HFF-Myc (cell line): ENCODE results near the gene RAPGEF5.

Source experiments
- DNase-seq: peaks from one replicate; pipeline ENCODE4 v3.0.0-alpha.2; 2011; ENCODE audit warnings: low read depth; ENCODE audit errors: extremely low read depth
- H3K4me3 ChIP-seq: replicated peaks from 2 replicates; pipeline ENCODE4 v1.5.1; 2011; ENCODE audit warnings: low read depth, mild to moderate bottlenecking, control low read depth, low read length
- TF ChIP-seq, protein P1 (sequence below): IDR thresholded peaks from 2 replicates; pipeline ENCODE4 v1.5.1; 2012; ENCODE audit warnings: mild to moderate bottlenecking, low read depth, low read length, control low read depth; ENCODE audit errors: missing control alignments

RAPGEF5 gene

DNA sequence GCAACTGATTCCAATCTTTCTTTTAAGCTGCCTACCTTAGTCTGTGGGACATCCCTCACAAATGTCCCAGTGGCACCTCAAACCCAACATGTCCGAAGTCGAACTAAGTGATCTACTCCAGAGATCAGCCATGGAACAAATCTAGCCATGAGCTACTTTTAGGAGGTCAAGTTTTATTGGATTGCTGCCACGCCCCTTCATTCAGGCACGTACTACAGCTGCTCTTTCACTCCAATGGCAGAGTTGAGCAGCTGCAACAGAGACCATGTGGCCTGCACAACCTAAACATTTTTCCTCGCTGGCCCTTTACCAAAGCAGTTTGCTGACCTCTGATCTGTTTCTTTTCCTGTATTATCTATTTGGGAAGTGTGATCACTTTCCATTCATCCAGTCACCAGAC, 218.8 kb downstream of the RAPGEF5 start:
- DNase-seq: no peak
- TF ChIP-seq, protein P1, sequence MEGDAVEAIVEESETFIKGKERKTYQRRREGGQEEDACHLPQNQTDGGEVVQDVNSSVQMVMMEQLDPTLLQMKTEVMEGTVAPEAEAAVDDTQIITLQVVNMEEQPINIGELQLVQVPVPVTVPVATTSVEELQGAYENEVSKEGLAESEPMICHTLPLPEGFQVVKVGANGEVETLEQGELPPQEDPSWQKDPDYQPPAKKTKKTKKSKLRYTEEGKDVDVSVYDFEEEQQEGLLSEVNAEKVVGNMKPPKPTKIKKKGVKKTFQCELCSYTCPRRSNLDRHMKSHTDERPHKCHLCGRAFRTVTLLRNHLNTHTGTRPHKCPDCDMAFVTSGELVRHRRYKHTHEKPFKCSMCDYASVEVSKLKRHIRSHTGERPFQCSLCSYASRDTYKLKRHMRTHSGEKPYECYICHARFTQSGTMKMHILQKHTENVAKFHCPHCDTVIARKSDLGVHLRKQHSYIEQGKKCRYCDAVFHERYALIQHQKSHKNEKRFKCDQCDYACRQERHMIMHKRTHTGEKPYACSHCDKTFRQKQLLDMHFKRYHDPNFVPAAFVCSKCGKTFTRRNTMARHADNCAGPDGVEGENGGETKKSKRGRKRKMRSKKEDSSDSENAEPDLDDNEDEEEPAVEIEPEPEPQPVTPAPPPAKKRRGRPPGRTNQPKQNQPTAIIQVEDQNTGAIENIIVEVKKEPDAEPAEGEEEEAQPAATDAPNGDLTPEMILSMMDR: no peak

DNA sequence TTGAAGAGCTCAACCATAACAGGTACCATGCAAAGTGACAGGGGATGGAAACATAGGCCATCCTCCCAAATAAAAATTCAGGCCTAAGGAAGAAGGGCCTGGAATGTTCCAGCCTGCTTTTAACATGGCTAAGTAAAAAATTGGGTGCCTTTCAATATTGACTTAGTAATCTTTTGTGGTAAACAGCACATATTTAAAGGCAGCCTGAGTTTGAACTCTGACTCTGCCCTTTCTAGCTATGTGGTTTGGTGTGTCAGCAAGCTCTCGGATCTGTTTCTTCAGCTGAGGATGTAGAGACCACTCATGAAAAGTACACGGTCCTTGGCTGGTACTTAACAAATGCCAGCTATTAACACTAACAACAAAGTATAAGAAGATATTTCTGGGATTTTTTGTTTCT, 219.5 kb downstream of the RAPGEF5 start:
- TF ChIP-seq, protein P1: no peak
- DNase-seq: no peak
- H3K4me3 ChIP-seq: no peak overlapping the region

More for the DNA sequence above, 218.8 kb downstream of the RAPGEF5 start:
- H3K4me3 ChIP-seq: no peak overlapping the region

DNA sequence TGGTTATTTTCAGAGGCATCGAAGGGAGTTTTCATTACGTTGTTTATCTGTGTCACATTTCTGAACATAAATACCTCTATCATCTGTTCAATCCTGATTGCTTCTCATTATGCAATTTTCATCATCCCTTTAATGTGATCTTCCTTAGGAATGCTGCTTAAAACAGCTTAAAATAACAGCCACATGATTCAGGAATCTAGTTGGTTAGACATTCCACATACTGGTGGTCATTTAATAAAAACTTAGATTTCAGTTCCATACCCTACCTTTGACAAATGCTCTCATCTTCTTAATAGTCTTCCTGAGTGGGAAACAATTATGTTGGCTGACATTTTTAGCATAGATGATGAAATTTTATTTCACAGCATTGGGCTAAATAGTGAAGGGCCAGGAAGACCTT, 219.9 kb downstream of the RAPGEF5 start:
- no peak for DNase-seq
- no peak overlapping the region for H3K4me3 ChIP-seq
- TF ChIP-seq, protein P1: no peak

GRCh38 chr7:22129819-22130580, 227.0 kb downstream of the RAPGEF5 start:
- DNase-seq: no peak
- TF ChIP-seq, protein P1: no peak
- H3K4me3 ChIP-seq: no peak overlapping the region

DNA sequence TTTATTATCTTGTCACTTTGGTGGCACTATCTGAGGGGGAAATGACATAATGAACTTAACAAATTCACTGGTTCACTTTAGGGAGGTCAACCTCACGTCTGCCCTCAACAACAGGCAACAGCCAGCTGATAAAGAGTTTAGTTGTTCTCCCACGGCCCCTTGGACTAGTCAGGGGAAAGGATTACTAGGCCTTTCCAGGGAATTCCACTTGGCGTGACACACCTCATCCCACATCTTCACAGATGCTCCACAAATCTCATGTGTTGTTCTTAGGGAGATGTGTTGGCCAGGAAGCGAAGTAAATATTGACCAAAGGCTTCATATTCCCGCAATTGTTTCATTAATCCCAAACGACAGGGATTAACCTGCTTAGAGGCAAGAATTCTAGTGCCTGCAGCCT, 227.8 kb downstream of the RAPGEF5 start:
- DNase-seq: no peak
- H3K4me3 ChIP-seq: no peak overlapping the region
- TF ChIP-seq, protein P1: no peak

GRCh38 chr7:22128528-22128920, 228.4 kb downstream of the RAPGEF5 start:
- TF ChIP-seq, protein P1: no peak
- no peak overlapping the region for H3K4me3 ChIP-seq
- DNase-seq: no peak

GRCh38 chr7:22127835-22128527, 229.0 kb downstream of the RAPGEF5 start:
- no peak for DNase-seq
- TF ChIP-seq, protein P1: no peak
- no peak overlapping the region for H3K4me3 ChIP-seq
